Measurements from ENCODE around the gene STOX2.
A peak's percentile ranks its signal among the peaks of the same experiment; 100 is the strongest.

Gene STOX2

DNA sequence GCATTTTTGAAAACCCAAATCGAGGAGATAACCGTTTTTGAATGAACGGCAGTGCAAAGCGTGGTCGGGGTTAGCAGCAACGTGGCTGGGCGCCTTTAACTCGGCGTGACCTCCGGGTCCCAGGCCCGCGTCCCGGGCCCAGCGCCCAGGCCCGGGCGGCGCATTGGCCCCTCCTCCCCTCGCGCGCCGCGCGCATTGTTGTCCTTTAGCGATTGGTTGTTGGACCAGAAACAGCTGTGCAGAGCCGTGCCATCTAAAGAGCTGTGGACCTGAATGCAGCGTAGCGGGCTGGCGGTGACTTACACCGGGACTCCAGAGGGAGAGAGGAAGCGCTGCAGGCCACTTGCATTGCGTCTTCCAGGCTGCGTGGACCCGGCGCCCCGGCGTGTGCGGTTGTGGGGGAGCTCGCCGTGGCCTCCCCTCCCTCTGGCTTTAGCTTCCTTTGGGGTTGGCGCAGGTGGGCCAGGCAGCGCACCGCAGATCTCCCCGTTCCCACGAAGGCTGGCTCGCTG is at the start of gene STOX2:
TSS of gene STOX2 (plus strand) at position 227 of the 512 bp plus-strand sequence. CDS start 1,484 bp downstream, outside the sequence.
- POLR2A ChIA-PET = interaction anchor here (0.8 to 4.2 kb wide), 11 partner anchors 8 to 199 kb away, joined by 3 to 37 read pairs (median 3); no protein-coding TSS in a partner anchor
- CTCF ChIA-PET = interaction anchor here (1.6 kb wide), 1 partner anchor 195 kb away, joined by 4 read pairs; no protein-coding TSS in a partner anchor

DNA sequence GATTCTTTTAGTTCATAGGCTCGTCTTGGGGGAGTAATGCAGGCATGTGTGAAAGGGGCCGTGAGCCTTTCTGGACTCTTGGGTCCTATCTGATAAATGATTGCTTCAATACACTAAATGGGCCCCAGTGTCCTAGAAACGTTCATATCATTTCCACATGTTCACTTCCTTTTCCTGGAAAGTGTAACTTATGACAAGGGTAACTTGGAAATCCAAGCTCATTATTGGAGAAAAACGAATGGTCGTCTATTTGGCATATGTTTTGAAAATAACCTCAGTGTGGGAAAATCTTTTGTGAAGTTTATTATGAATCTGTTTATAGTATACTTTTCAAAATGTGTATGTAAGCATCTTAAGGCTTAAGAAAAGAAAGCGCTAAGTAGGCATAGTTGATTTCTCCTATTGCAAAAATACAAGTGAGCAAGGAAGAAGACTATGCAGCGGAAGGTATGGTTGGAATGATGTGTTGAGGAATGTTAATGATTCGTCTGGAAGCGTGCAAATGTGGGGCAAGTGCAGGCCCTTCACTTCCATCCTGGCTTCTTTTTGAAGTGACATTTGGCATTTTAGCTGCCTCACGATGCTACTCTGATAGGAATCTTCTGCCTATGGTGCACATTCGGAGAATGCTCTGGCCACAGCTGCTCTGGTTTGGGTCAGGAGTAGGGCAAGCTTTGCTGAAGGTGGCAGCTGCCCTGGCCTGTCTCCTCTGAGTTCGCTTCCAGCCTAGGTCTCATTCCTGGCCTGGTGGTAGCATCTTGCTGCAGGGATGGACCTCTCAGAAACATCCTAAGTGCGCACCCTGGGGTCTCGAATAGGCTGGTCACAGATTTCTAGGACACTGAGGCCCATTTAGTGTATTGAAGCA is 49.5 kb upstream of the STOX2 start:
- ChIA-PET CTCF (no interaction called here), POLR2A (no interaction called here)
- no peak for TF ChIP-seq ARNT (IDR thresholded peaks at IDR 0.05)
- TF ChIP-seq FOXK2 (IDR thresholded peaks at IDR 0.05) = no peak
- TF ChIP-seq BHLHE40 (IDR thresholded peaks at IDR 0.05; ENCODE audit: borderline replicate concordance) = no peak
- TF ChIP-seq FOXM1 (IDR thresholded peaks at IDR 0.05; ENCODE audit: borderline replicate concordance) = no peak
- TF ChIP-seq LEF1 (IDR thresholded peaks at IDR 0.05; ENCODE audit: borderline replicate concordance) = no peak
- TF ChIP-seq HDGF (IDR thresholded peaks at IDR 0.05; ENCODE audit: borderline replicate concordance) = no peak
- TF ChIP-seq CTBP1 (IDR thresholded peaks at IDR 0.05; ENCODE audit: borderline replicate concordance) = no peak
- TF ChIP-seq SP1 (IDR thresholded peaks at IDR 0.05) = no peak
- TF ChIP-seq L3MBTL2 (conservative IDR thresholded peaks at IDR 0.05) = no peak
- TF ChIP-seq ZNF384 (IDR thresholded peaks at IDR 0.05) = no peak
- no peak for TF ChIP-seq ELF4 (IDR thresholded peaks at IDR 0.05)
- TF ChIP-seq NFRKB (IDR thresholded peaks at IDR 0.05) = no peak
- TF ChIP-seq SUZ12 (IDR thresholded peaks at IDR 0.05) = no peak
- TF ChIP-seq TARDBP (IDR thresholded peaks at IDR 0.05) = no peak
- no peak for DNase-seq (ENCODE audit: extremely low spot score)

More for the DNA sequence above, at the start of gene STOX2:
- TF ChIP-seq HDGF (IDR thresholded peaks at IDR 0.05; ENCODE audit: borderline replicate concordance) (no peak), L3MBTL2 (conservative IDR thresholded peaks at IDR 0.05) (0 out of 2 replicates have a peak, but pooled peaks have one; percentile 3)
- DNase-seq (ENCODE audit: extremely low spot score) = peak; percentile 62

- CTCF ChIA-PET = no interaction called here
- no peak for DNase-seq (ENCODE audit: extremely low spot score)
- POLR2A ChIA-PET = no interaction called here
- no peak for TF ChIP-seq BHLHE40 (IDR thresholded peaks at IDR 0.05; ENCODE audit: borderline replicate concordance)
These were observed 48.1 kb upstream of the STOX2 start for GRCh38 chr4:183857040-183857439.

- POLR2A ChIA-PET = interaction anchor here (0.7 to 1.2 kb wide), 2 partner anchors 102 to 130 kb away, joined by 3 read pairs; no protein-coding TSS in a partner anchor
- CTCF ChIA-PET = interaction anchor here (0.6 kb wide), 1 partner anchor 9 kb away, joined by 4 read pairs; no protein-coding TSS in a partner anchor
- TF ChIP-seq ARNT (IDR thresholded peaks at IDR 0.05) = no peak
- no peak for TF ChIP-seq ZNF384 (IDR thresholded peaks at IDR 0.05)
- no peak for TF ChIP-seq SUZ12 (IDR thresholded peaks at IDR 0.05)
- TF ChIP-seq ELF4 (IDR thresholded peaks at IDR 0.05) = no peak
- TF ChIP-seq BHLHE40 (IDR thresholded peaks at IDR 0.05; ENCODE audit: borderline replicate concordance) = no peak
- TF ChIP-seq FOXA1 (IDR thresholded peaks at IDR 0.05) = no peak
- TF ChIP-seq L3MBTL2 (conservative IDR thresholded peaks at IDR 0.05) = no peak
- no peak for DNase-seq (ENCODE audit: extremely low spot score)
These were observed 47.0 kb upstream of the STOX2 start for GRCh38 chr4:183858011-183858615.

GRCh38 chr4:183860119-183860518 is 45.0 kb upstream of the STOX2 start:
- TF ChIP-seq LEF1 (IDR thresholded peaks at IDR 0.05; ENCODE audit: borderline replicate concordance) (no peak), BHLHE40 (IDR thresholded peaks at IDR 0.05; ENCODE audit: borderline replicate concordance) (no peak), CTBP1 (IDR thresholded peaks at IDR 0.05; ENCODE audit: borderline replicate concordance) (no peak), FOXK2 (IDR thresholded peaks at IDR 0.05) (no peak), HDGF (IDR thresholded peaks at IDR 0.05; ENCODE audit: borderline replicate concordance) (no peak), FOXM1 (IDR thresholded peaks at IDR 0.05; ENCODE audit: borderline replicate concordance) (no peak), L3MBTL2 (conservative IDR thresholded peaks at IDR 0.05) (no peak), ARNT (IDR thresholded peaks at IDR 0.05) (no peak), NFRKB (IDR thresholded peaks at IDR 0.05) (no peak), FOXA1 (IDR thresholded peaks at IDR 0.05) (no peak), SUZ12 (IDR thresholded peaks at IDR 0.05) (no peak), ZNF384 (IDR thresholded peaks at IDR 0.05) (no peak), TARDBP (IDR thresholded peaks at IDR 0.05) (no peak), PKNOX1 (IDR thresholded peaks at IDR 0.05) (no peak), SP1 (IDR thresholded peaks at IDR 0.05) (no peak)
- DNase-seq (ENCODE audit: extremely low spot score) = no peak
- CTCF ChIA-PET = no interaction called here
- POLR2A ChIA-PET = no interaction called here

DNA sequence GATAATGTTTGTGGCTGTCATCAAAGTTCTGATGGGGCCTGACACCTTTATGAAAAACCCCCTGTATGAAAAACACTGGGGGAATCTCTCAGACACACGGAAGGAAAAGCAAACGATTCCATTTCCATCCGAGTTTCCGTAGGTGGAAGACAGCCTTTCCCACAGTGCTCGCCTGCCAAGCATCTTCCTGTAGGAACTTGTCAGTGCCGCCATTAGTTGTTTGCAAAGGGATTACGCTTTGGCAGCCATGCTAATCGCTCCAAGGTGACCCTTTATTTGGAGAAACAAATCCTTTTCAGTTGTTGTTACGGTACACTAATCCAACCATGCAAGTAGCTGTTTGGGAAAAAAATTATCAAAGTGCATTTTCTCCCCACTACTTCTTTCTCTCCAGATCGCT is 44.4 kb upstream of the STOX2 start:
- TF ChIP-seq FOXK2 (IDR thresholded peaks at IDR 0.05) (no peak), L3MBTL2 (conservative IDR thresholded peaks at IDR 0.05) (no peak), ARNT (IDR thresholded peaks at IDR 0.05) (no peak), SP1 (IDR thresholded peaks at IDR 0.05) (no peak), FOXA1 (IDR thresholded peaks at IDR 0.05) (no peak), LEF1 (IDR thresholded peaks at IDR 0.05; ENCODE audit: borderline replicate concordance) (no peak), ELF4 (IDR thresholded peaks at IDR 0.05) (no peak), NFRKB (IDR thresholded peaks at IDR 0.05) (no peak), BHLHE40 (IDR thresholded peaks at IDR 0.05; ENCODE audit: borderline replicate concordance) (no peak), SUZ12 (IDR thresholded peaks at IDR 0.05) (no peak), CTBP1 (IDR thresholded peaks at IDR 0.05; ENCODE audit: borderline replicate concordance) (no peak), PKNOX1 (IDR thresholded peaks at IDR 0.05) (no peak), HDGF (IDR thresholded peaks at IDR 0.05; ENCODE audit: borderline replicate concordance) (no peak), FOXM1 (IDR thresholded peaks at IDR 0.05; ENCODE audit: borderline replicate concordance) (no peak), ZNF384 (IDR thresholded peaks at IDR 0.05) (no peak), TARDBP (IDR thresholded peaks at IDR 0.05) (no peak)
- ChIA-PET POLR2A (no interaction called here), CTCF (no interaction called here)
- DNase-seq (ENCODE audit: extremely low spot score) = no peak

Measured in HEK293T (cell line).